Stimulated activated CD4-positive, alpha-beta T cell treated with anti-CD3 and anti-CD28 coated beads, Interleukin-2, amount 100 ng/mL, for 4 hours (primary cell): ENCODE measurements around the gene GRIN2A.

Experiments
- DNase-seq: peaks from one replicate; pipeline ENCODE4 v3.0.0-alpha.2; 2020; ENCODE audit warnings: low read depth

GRIN2A gene

GRCh38 chr16:10086620-10087019, 95.6 kb downstream of the GRIN2A start:
- no peak for DNase-seq

- no peak for DNase-seq
Observed at GRCh38 chr16:10085078-10085798, 97.0 kb downstream of the GRIN2A start.

GRCh38 chr16:10083301-10083700, 98.9 kb downstream of the GRIN2A start:
- no peak for DNase-seq

- DNase-seq, result no peak
Observed at GRCh38 chr16:10081201-10081940, 100.9 kb downstream of the GRIN2A start.

- no peak for DNase-seq
Observed at GRCh38 chr16:10080051-10080772, 102.0 kb downstream of the GRIN2A start.

GRCh38 chr16:10078541-10078949, 103.7 kb downstream of the GRIN2A start:
- DNase-seq, result no peak

GRCh38 chr16:10077861-10078260, 104.4 kb downstream of the GRIN2A start:
- no peak for DNase-seq

GRCh38 chr16:10076037-10076436, 106.2 kb downstream of the GRIN2A start:
- no peak for DNase-seq

- no peak for DNase-seq
Observed at GRCh38 chr16:10070591-10070990, 111.6 kb downstream of the GRIN2A start.

- no peak for DNase-seq
Observed at GRCh38 chr16:10069374-10069773, 112.9 kb downstream of the GRIN2A start.

- DNase-seq, result no peak
Observed at GRCh38 chr16:10067835-10068234, 114.4 kb downstream of the GRIN2A start.

- no peak for DNase-seq
Observed at GRCh38 chr16:10067406-10067805, 114.8 kb downstream of the GRIN2A start.

GRCh38 chr16:10065019-10065418, 117.2 kb downstream of the GRIN2A start:
- DNase-seq, result no peak

- no peak for DNase-seq
Observed at GRCh38 chr16:10048850-10049249, 133.4 kb downstream of the GRIN2A start.

GRCh38 chr16:10045947-10046346, 136.3 kb downstream of the GRIN2A start:
- DNase-seq, result no peak

GRCh38 chr16:10045291-10045775, 136.9 kb downstream of the GRIN2A start:
- DNase-seq, result no peak

- DNase-seq, result no peak
Observed at GRCh38 chr16:10040136-10041080, 141.8 kb downstream of the GRIN2A start.

- no peak for DNase-seq
Observed at GRCh38 chr16:10039220-10040096, 142.8 kb downstream of the GRIN2A start.

- no peak for DNase-seq
Observed at GRCh38 chr16:10037751-10038150, 144.5 kb downstream of the GRIN2A start.

- DNase-seq, result no peak
Observed at GRCh38 chr16:10036956-10037355, 145.3 kb downstream of the GRIN2A start.

GRCh38 chr16:10033556-10033955, 148.7 kb downstream of the GRIN2A start:
- no peak for DNase-seq
